Stimulated activated CD8-positive, alpha-beta memory T cell treated with anti-CD3 and anti-CD28 coated beads, Interleukin-4, amount 100 ng/mL, for 1 hour (primary cell): ENCODE results near the gene METAP1D.
"Not testable (repeated sequence)": the region's sequence is repeated elsewhere in the genome, so short reads cannot be mapped to it uniquely, and the experiment has no call there.

Experiments used
- DNase-seq, 2 donors: peaks; one replicate each; pipeline ENCODE4 v3.0.0-alpha.2; 2020; ENCODE audit warnings: low read depth in 2 of 2, low spot score in 1 of 2

METAP1D gene

GRCh38 chr2:171996021-171996420 is 3.7 kb upstream of the METAP1D start:
- DNase-seq: no peak

GRCh38 chr2:171997031-171997430 is 2.7 kb upstream of the METAP1D start:
- DNase-seq: not testable (repeated sequence)

- DNase-seq: no peak
These were observed 592 bp upstream of the METAP1D start for GRCh38 chr2:171999161-171999560.

GRCh38 chr2:172000696-172001361 is 1.1 kb downstream of the METAP1D start:
- no peak for DNase-seq

- DNase-seq: no peak
These were observed 7.6 kb downstream of the METAP1D start for GRCh38 chr2:172007372-172007771.

- no peak for DNase-seq
These were observed 10.1 kb downstream of the METAP1D start for GRCh38 chr2:172009823-172010222.

GRCh38 chr2:172011812-172012575 is 12.2 kb downstream of the METAP1D start:
- no peak for DNase-seq

- no peak for DNase-seq
These were observed 13.1 kb downstream of the METAP1D start for GRCh38 chr2:172012677-172013391.

GRCh38 chr2:172013396-172013795 is 13.6 kb downstream of the METAP1D start:
- DNase-seq: no peak

GRCh38 chr2:172021074-172021931 is 21.6 kb downstream of the METAP1D start:
- no peak for DNase-seq

GRCh38 chr2:172021955-172022354 is 22.2 kb downstream of the METAP1D start:
- no peak for DNase-seq

GRCh38 chr2:172031536-172031935 is 31.8 kb downstream of the METAP1D start:
- DNase-seq: no peak

- no peak for DNase-seq
These were observed 38.4 kb downstream of the METAP1D start for GRCh38 chr2:172038121-172038520.

- no peak for DNase-seq
These were observed 38.9 kb downstream of the METAP1D start for GRCh38 chr2:172038604-172039003.

GRCh38 chr2:172039011-172039704 is 39.4 kb downstream of the METAP1D start:
- DNase-seq: no peak

- DNase-seq: no peak
These were observed 40.6 kb downstream of the METAP1D start for GRCh38 chr2:172040311-172040710.

GRCh38 chr2:172046080-172046678 is 46.4 kb downstream of the METAP1D start:
- no peak for DNase-seq

- DNase-seq: no peak
These were observed 47.3 kb downstream of the METAP1D start for GRCh38 chr2:172046866-172047565.
